ENCODE measurements around the gene LRRC73.

GRCh38 chr6:43544461-43544860 lies 34.3 kb upstream of the LRRC73 start:
- TF ChIP-seq EGR1 (IDR thresholded peaks at IDR 0.05; ENCODE audit: low read depth in 2 of 2) (no peak), CTCF (IDR thresholded peaks at IDR 0.05; ENCODE audit: low read depth, low read length, missing input control) (no peak), REST (IDR thresholded peaks at IDR 0.05) (no peak), GABPA (IDR thresholded peaks at IDR 0.05 in 1 of 2, conservative IDR thresholded peaks at IDR 0.05 in 1 of 2) (no peak), HNF4G (IDR thresholded peaks at IDR 0.05) (no peak), MAX (IDR thresholded peaks at IDR 0.05) (no peak), TAF1 (conservative IDR thresholded peaks at IDR 0.05) (no peak), YY1 (IDR thresholded peaks at IDR 0.05) (no peak), ATF3 (IDR thresholded peaks at IDR 0.05) (no peak), JUND (IDR thresholded peaks at IDR 0.05) (no peak), RAD21 (IDR thresholded peaks at IDR 0.05) (no peak), NR2F2 (IDR thresholded peaks at IDR 0.05) (no peak), RXRA (IDR thresholded peaks at IDR 0.05) (no peak), ZBTB33 (IDR thresholded peaks at IDR 0.05) (no peak)

All from liver (tissue), 3 donors.